C4-2B (cell line): Measurements from ENCODE around the gene CARD14.

Experiments used
- CTCF ChIP-seq: fragments of 450-650 bp; conservative IDR thresholded peaks from 2 replicates; pipeline ENCODE4 v1.5.1; 2017; ENCODE audit warnings: mild to moderate bottlenecking
- ZFX ChIP-seq: fragments of 450-650 bp; IDR thresholded peaks from 2 replicates; pipeline ENCODE4 v1.6.1; 2017

GRCh38 chr17:80122026-80122575, 47.7 kb upstream of the CARD14 start:
- TF ChIP-seq CTCF (no peak), ZFX (no peak)
